ENCODE data around the gene RIPK3.
"Not testable (repeated sequence)": the region's sequence is repeated elsewhere in the genome, so short reads cannot be mapped to it uniquely, and the experiment has no call there.

Gene RIPK3

GRCh38 chr14:24339284-24340151, at the start of gene RIPK3:
Gene RIPK3 (minus strand): TSS chr14:24339991. CDS start chr14:24339826, 165 bp downstream.
- DNase-seq (ENCODE audit: low read depth, low spot score), result peak; percentile 46

DNA sequence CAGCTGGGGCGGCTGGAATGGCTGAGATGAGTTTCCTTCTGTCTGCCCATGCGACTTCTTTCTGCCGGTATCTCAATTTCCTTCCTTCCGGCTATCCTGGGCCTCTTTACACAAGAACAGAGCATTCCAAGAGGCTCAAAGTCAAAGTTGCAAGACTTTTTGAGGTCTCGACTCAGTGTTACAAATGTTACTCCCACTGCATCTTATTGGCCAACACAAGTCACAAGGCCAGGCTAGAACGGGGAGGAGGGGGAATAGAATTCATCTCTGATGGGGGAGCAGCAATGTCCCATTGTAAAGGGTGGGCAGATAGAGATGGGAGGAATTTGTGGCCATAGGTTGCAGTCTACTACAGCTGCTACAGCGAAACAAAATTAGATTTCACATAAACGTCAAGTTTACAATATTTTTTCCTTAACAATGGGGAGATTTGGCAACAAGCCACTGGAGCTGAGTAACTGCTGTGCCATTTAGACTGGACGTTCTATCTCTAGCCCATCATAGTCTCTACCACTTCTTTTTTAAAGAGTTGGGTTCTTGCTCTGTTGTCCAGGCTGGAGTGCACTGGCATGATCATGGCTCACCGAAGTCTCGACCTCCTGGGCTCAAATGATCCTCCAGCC, 49.5 kb upstream of the RIPK3 start:
- DNase-seq (ENCODE audit: low read depth, low spot score), result no peak

DNA sequence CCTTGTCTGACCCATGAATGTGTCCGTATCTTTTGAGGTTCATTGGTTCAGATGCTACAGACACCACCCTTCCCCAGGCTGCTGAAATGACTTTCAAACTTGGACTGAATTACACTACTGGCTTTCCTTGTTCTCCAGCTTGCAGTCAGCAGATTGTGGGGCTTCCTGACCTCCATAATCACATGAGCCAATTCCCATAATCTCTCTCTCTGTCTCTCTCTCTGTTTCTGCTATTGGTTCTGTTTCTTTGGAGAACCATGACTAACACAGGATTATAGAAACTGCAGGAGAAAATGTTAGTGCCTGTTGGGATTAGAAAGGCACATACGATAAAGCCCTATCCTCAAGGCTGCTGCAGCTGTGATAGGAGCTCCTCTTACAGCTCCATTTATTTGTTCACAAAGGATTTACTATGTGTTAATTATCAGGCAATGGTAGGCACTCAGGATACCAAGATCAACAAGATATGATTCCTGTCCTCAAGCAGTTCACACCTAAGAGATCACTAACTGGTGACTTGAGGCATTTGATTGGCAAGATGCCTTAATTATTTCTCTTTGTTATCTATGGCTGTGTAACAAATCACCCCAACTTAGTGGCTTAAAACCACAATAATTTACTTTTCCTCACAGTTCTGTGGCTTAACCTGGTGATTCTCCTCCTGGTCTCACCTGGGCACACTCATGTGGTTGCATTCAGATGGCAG, 48.8 kb upstream of the RIPK3 start:
- DNase-seq (ENCODE audit: low read depth, low spot score), result no peak

DNA sequence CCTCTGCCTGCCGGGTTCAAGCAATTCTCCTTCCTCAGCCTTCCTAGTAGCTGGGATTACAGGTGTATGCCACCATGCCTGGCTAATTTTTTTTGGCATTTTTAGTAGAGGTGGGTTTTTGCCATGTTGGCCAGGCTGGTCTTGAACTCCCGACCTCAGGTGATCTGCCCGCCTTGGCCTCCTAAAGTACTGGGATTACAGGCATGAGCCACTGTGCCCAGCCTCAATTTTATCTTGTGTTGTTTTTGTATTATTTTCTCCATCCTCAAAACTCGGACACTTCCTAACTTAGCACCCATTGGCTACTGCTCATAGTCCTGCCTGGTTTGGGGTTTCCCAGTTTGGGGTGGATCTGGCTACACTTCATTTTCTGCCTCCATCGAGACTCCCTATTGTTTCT, 47.8 kb upstream of the RIPK3 start:
- not testable (repeated sequence) for DNase-seq (ENCODE audit: low read depth, low spot score)

- DNase-seq (ENCODE audit: low read depth, low spot score), result no peak
These were observed 47.2 kb upstream of the RIPK3 start for GRCh38 chr14:24387009-24387345.

DNA sequence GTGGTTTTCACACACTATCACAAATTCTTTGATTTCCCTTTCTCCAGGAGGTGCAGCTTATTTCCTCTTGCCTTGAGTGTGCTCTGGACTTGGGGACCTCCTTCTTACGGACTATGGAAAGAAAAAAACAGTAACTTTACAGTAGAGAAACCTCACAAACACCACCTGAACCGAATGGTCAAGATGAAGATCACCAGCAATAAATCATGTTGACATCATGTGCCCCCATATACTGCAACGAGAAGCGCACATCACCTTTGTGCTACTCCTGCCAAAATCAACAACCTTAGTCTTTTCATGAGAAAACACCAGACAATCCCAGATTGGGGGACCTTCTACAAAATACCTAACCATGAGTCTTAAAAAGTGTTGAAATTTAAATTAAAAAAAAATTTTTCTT, 45.7 kb upstream of the RIPK3 start:
- no peak for DNase-seq (ENCODE audit: low read depth, low spot score)

DNA sequence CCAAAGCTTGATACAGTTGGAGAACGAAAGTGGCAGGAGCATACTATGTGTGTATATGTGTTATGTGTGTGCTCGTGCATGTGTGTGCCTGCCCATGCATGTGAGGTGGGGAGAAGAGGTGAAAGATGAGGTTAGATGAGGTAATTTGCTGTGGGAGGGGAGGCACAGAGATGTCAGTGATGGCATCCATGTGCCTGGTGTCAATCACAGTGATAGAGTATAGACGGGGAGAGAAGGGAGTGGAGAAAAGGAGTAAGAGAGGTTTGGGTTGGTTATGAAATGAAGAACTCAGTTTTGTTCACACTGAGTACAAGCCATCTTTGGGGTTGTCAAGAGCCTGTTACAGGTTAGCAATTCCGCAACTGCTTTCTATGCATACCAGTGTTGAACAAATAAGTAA, 44.4 kb upstream of the RIPK3 start:
- DNase-seq (ENCODE audit: low read depth, low spot score), result no peak

DNA sequence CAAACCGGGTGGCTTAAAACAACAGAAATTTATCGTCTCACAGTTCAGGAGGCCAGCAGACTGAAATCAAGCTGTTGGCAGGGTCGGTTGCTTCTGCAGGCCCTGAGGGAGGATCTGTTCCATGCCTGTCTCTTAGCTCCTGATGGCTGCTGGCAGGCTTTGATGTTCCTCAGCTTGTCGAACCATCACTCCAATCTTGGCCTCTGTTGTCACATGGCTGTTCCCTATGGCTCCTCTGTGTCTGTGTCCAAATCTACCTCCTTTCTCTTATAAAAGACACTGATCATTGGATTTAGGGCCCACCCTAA, 42.2 kb upstream of the RIPK3 start:
- no peak for DNase-seq (ENCODE audit: low read depth, low spot score)

- DNase-seq (ENCODE audit: low read depth, low spot score), result no peak
These were observed 41.7 kb upstream of the RIPK3 start for GRCh38 chr14:24381363-24382063.

DNA sequence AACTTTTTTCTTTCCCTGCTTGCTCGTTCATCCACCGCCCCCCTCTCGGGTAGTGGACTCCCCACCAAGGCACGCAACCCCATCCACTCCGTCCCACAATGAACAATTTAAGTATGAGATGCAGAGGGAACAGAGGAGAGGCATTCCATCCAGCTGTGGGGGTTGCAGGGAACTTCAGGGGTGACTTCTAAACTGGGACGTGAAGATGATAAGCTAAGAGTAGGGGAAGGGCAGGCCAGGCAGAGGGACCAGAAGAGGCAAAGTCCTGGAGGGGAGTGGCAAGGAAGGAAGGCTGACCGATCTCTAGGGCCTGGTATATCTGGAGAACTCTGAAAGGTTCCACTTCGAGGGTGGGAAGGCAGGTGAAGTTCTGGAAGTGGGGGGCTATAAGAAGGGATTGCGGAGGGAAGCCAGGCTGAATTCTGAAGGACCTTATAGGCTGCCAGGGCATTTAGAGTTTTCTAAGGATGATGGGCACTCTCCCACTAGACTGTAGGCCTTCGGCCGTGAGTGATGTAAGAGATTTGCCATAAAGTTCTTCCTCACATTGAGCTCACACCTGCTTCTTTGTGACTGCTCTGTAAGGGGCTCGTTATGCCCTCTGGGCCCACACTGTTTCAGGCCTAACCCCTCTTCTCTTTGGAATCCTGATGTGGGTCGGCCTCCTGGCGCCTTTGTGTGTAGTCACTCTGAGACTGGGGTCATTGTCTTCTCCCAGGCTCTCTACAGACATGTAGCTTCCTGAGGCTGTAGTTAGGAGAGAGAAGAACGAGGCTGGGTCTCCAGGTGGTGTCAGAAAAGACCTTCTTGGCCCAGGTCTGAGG, 40.3 kb upstream of the RIPK3 start:
- no peak for DNase-seq (ENCODE audit: low read depth, low spot score)

DNA sequence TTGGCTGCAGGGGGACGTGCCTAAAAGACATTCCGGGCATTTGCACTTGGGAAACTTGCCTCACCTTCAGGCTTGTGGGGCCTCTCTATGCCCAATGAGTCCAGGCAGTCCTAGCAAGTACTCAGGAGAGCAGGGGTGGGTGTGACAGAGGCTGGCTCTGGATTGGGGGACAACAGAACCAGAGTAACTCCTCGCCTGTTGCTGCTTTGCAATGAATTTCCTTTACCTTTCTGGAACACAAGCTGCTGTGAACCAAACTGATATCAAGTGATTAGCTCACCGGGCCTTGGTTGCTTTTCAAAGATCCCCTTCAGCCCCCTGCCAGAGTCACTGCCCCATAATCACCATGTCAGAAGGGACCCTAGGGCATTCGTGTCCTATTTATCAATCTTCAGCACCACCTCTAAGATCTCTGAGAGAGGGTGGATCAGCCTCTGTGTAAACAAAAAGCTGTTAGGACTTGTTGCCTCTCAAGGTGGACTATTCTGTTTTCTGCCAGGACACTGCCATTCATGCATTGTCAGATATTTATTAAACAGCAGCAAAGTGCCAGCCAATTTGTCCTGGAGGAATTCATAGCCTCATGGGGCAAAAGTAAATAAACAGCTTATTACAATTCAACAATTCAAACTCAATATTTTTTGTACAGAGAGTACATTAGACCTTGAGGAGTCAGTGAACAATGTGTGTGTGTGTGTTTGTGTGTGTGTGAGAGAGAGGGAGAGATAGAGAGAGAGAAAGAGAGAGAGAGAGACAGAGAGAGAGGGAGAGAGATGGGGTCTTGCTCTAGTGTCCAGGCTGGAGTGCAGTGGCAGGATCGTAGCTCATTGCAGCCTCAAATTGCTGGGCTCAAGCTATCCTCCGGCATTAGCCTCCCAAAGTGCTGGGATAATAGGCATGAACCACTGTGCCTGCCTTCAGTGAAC, 39.5 kb upstream of the RIPK3 start:
- DNase-seq (ENCODE audit: low read depth, low spot score), result no peak

- DNase-seq (ENCODE audit: low read depth, low spot score), result no peak
These were observed 38.5 kb upstream of the RIPK3 start for GRCh38 chr14:24378327-24378726.

GRCh38 chr14:24377657-24378056, 37.9 kb upstream of the RIPK3 start:
- no peak for DNase-seq (ENCODE audit: low read depth, low spot score)

DNA sequence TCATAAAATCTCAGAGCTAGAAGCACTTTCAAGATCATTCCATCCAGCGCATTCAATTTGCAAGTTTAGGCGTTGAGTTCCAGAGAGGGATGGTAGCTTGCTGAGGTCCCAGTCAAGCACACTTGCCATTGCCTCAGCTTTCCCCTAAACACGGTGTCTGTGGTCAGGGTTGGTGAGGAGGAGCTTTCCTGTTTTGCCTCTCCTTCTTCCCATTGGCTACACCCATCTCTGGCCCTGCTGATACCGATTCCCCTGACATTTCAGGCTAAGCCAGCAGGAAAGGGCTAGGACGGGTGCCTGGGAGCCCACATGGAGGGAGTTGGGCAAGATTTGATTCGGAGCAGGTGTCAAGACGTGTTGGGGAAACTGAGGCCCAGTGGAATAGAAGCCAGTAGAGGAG, 37.3 kb upstream of the RIPK3 start:
- DNase-seq (ENCODE audit: low read depth, low spot score), result no peak

GRCh38 chr14:24376448-24377070, 36.8 kb upstream of the RIPK3 start:
- DNase-seq (ENCODE audit: low read depth, low spot score), result no peak

DNA sequence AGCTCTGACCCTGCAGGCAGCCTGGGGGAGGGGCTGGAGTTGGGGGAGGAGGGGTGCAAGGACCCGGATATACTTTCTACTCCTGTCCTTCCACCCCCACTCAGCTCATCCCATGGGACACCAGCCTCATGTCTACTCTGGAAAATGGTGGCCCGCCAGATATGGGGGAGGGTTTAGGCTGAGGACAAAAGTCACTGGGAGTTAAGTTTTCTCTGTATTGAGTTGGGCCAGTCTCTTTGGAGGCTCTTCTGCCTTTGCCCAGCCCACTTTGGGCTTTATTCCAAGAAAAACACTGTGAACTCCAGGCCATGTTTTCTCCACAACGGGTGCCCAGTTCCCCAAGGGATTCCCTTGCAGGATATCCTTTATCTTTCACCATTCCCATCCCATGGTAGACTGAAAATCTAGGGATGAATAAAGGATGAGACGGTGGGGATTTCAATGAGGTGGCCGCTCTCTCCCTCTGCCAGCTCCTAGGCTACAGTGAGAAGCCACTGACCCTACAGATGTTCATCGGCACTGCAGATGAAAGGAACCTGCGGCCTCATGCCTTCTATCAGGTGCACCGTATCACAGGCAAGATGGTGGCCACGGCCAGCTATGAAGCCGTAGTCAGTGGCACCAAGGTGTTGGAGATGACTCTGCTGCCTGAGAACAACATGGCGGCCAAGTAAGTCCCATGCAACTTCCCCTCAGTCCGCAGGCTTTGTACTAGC, 33.1 kb upstream of the RIPK3 start:
- DNase-seq (ENCODE audit: low read depth, low spot score), result no peak

DNA sequence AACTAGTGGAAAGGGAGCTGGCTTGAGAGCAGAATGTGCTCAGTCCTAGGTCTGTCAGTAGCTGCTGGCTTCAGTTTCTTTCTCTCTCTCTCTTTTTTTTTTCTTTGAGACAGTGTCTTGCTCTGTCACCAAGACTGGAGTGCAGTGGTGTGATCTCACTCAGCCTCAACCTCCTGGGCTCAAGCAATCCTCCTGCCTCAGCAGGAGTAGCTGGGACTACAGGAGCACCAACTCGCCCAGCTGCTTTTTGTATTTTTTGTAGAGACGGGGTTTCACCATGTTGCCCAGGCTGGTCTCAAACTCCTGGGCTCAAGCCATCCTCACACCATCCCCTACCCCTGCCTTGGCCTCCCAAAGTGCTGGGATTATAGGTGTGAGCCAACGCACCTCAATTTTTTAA, 31.8 kb upstream of the RIPK3 start:
- DNase-seq (ENCODE audit: low read depth, low spot score), result not testable (repeated sequence)

DNA sequence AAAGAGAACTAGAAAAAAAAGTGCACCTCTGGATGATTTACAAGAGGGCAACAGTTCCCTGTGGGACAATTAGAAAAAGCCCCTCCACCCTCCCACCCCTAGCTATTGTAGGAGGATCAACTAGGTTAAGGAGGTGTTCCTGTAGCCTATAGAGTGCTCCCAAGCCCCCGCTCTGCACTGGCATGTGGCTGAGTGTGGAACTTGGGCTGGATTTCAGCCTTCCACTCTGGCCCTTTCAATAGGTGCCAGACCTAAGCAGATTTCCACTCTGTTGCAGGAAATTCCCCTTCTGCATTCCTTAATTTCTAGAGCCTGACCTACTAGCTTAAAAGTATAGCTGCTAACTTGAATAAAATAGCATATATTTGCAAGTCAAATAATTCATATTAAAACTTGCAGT, 31.0 kb upstream of the RIPK3 start:
- no peak for DNase-seq (ENCODE audit: low read depth, low spot score)

Data from activated CD4-positive, CD25-positive, alpha-beta regulatory T cell treated with anti-CD3 and anti-CD28 coated beads, Interleukin-2, amount 50 U/mL, for 16 hours (primary cell).